Fibroblast of skin of back (primary cell): ENCODE data around the gene CANT1.
"Not testable (repeated sequence)": the region's sequence is repeated elsewhere in the genome, so short reads cannot be mapped to it uniquely, and the experiment has no call there.

Source experiments
- DNase-seq: peaks from one replicate; pipeline ENCODE4 v3.0.0-alpha.2; 2013

Gene CANT1

DNA sequence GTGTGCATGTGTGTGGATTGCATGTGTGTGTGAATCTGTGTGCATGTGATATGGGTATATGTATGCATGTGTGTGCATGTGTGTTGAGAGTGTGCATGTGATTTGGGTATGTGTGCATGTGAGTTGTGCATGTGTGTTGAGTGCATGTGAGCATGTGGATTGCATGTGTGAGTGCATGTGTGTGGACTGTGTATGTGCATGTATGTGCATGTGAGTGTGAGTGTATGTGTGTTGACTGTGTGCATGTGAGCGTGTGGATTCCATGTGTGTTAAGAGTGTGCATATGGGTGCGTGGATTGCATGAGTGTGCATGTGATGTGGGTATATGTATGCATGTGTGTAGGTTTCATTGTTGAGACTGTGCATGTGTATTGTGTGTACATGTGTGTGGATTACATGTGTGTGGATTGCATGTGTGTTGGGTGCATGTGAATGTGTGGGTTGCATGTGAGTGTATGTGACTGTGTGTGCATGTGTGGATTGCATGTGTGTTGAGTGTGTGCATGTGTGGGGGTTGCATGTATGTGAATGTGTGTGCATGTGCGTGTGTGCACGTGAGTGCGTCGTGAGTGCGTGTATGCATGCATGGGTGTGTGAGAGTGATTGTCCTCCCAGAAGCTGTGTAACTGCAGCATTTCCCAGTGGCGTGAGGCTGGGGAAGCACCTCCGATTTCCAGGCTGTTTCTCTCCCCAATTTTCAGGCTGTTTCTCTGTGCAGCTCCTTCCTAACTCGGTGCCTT is 33.8 kb upstream of the CANT1 start:
- no peak for DNase-seq

- DNase-seq: peak; percentile 37
Measured at GRCh38 chr17:79042421-79043190, 33.0 kb upstream of the CANT1 start.

- DNase-seq: no peak
Measured at GRCh38 chr17:79041723-79042420, 32.3 kb upstream of the CANT1 start.

DNA sequence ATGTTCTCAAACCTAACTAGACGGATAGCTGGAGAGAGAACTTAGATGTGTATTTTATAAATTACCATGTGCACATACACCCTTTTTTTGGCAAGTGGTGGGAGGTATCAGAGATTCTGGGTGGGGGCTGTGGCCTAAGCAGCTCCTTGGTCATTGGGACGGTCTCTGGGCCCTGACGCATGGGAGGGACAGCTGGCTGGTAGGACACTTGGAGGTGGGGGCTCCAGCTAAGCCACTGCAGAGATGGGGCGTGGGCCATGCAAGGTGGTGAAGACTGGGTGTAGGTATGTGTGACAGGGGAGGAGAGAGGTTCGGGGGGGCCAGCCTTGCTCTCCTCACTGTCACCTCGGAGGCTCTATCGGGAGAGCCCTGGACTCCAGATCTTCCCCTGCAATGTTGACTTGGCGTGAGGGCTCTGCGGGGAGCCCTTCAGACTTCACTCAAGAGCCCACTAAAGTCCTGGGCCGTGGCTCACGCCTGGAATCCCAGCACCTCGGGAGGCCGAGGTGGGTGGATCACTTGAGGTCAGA is 31.5 kb upstream of the CANT1 start:
- no peak for DNase-seq

- DNase-seq: no peak
Measured at GRCh38 chr17:79039886-79040285, 30.3 kb upstream of the CANT1 start.

DNA sequence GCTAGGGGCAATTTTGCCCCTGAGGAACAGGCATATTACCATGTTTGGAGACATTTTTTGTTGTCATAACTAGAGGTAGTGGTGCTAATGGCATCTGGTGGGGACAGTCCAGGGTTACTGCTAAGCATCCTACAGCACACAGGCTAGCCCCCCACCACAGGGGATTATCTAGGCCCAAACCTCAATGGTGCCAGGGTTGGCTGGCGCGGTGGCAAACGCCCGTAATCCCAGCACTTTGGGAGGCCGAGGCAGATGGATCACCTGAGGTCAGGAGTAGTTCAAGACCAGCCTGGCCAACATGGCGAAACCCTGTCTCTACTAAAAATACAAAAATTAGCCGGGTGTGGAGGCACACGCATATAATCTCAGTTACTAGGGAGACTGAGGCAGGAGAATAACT is 29.6 kb upstream of the CANT1 start:
- no peak for DNase-seq

DNA sequence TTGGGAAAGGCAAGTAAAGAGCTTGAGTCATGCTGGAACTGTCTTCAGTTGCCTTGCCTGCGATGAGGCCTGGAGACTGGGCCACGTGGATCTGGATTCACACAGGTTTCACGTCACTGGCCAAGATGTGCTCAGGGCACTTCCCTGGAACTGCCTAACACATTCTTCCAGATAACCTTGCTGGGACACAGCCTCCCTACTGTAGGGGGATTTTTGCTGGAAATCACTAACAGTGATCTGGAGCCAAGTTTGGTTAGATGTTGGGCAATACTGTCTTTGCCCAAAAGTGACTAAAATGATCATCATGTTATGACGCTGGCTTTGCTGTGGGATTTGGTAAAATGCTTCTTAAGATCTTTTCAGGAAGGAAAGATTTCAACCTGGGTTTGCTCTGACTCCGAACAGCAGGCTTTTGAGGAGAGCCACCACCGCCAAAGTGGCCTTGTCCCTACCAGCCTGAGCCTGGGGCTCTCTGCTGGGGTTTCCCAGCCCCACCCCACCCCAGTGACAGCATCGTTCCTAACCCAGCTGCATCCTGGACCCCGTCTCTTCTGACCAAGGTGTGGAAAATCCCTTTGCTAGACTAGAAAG is 29.1 kb upstream of the CANT1 start:
- no peak for DNase-seq

- DNase-seq: peak; percentile 72
Measured at GRCh38 chr17:79036596-79036995, 27.0 kb upstream of the CANT1 start.

- no peak for DNase-seq
Measured at GRCh38 chr17:79036181-79036580, 26.6 kb upstream of the CANT1 start.

- DNase-seq: no peak
Measured at GRCh38 chr17:79035686-79036085, 26.1 kb upstream of the CANT1 start.

DNA sequence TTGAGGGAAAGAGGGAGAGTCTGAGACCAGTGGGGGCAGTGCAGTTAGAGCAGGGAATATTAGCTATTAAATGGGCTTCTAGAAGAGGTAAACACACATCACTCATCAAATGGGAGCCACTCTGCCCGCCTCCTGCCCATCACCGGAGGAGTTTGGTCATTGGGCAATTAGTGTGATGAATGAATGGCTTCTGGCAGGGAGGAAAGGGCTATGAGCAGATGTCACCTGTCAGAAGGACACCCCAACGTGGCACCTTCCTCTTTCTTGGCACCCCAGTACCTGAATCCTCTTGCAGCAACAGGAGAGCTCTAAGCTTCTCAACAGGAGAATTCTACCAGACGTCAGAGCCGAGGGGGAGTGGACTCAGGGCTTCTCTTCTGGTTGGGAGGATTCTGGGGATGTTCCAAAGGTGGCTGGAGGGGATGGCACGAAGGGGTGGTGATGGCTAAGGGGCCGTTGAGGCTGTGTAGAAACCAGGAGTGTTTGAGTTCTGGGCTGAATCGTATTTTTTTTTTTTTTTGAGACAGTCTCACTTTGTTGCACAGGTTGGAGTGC is 25.4 kb upstream of the CANT1 start:
- DNase-seq: no peak

DNA sequence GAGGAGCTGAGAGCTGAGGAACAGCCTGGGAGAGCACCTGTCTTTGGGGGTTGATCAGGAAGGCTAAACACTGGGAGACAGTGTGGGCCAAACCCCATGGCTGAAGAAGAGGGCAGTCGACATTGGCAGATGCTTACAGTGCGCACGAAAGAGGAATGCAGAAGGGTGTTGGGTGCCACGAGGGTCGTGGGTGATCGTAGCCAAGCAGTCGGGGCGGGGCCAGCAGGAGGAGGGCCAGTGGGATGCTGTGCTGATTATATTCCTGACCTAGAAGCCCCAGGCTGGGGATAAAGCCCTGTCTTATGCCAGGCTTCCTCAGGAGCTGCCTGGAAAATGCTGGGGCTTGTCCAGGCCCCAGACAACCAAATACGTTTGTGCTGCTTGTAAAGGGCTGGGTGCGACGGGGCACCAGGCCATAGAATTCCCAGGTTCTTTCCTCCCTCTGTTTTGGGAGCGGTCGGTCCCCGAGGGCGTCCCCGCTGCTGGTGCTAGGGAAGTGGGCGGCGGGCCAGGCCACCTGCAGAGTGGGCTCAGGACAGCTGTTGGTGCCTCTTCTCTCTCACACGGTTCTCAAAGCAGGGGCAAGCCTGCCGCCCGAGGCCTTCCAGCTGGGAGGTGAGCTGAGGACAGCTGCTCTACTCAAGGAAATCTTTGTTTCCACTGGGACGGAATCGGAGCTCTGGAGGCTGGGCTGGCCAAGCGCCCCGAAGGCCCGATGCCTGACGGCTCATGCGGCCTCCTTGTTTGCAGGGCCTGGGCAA is 24.4 kb upstream of the CANT1 start:
- no peak for DNase-seq

- no peak for DNase-seq
Measured at GRCh38 chr17:79033046-79033616, 23.6 kb upstream of the CANT1 start.

- DNase-seq: no peak
Measured at GRCh38 chr17:79031996-79032875, 22.7 kb upstream of the CANT1 start.

- not testable (repeated sequence) for DNase-seq
Measured at GRCh38 chr17:79030636-79031035, 21.1 kb upstream of the CANT1 start.

DNA sequence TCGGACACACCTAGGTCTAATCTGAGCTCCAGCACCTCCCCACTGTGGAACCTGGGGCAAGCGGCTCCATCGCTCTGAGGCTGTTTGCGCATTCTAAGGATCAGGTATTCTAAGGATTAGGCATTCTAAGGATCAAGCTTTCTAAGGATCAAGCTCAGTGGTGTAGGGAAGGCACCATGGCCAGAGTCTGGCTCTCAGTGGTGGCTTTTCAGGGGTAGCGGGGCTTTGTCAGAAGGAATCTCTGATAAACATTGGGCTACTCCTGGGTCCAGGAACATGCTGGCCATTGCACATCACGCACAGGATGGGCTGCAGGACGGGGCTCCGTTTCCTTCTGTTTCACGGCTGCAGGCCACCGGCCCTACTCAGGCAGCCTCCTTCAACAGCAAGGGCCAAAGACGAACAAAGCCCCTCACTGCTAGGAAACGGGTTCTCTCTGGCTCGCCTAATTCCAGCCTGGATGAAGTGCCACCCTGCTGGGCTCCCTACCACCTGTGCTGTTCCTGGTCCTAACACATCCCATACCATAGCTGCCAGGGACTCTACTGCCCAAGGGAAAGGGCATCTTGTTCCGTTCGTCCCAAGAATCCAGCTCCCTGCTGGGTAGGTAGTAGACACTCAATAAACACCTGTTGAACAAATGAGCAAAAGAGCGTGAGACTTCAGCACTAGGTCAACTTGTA is 19.9 kb upstream of the CANT1 start:
- DNase-seq: no peak

DNA sequence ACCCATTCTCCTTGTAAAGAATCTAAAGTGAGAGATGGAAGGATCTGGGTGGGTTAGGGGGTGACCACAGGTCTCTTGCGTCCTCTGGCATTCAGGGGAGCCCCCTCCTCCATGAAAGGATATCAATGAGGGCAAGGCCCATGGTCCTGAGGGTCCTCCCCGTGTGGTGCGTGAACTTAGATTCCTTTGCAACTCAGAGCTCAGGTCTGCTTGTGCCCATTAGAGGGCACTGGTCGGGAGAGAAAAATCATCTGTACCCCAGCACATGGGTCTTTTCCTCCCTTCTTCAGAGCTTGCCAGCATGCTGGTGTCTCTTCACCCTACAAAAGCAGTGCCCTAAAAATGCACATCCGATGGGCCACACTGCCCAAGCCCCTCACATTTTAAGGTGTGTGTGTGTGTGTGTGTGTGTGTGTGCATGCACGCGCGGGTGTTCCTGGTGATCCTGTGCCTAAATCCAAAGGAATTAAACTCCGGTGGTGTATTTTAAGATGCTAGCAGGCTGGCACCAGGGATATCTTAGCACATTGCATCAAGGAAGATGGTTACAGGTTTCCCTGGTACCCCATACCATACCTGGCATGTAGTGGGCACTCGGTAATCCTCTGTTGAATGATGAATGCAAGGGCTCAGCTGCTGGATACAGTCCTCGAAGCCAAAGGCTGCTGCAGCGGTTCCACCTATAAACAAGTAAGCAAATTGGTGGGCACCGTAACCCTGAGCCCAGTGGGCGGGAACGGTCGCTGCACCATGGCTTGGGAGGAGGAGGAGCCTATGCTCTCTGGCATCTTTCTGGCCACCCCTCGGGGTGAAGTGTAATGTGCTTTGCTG is 19.1 kb upstream of the CANT1 start:
- DNase-seq: no peak

GRCh38 chr17:79027925-79028491 is 18.4 kb upstream of the CANT1 start:
- DNase-seq: peak; percentile 71
